ENCODE data around the gene TGIF2.

- TF ChIP-seq SUZ12 (IDR thresholded peaks at IDR 0.05; ENCODE audit: extremely low read depth, insufficient read depth, insufficient read length), result no peak
- TF ChIP-seq YY1 (IDR thresholded peaks at IDR 0.05; ENCODE audit: insufficient read depth, insufficient read length), result no peak
- TF ChIP-seq ZNF274 (IDR thresholded peaks at IDR 0.05; ENCODE audit: low read depth, low read length), result no peak
These were observed 28.1 kb downstream of the TGIF2 start for GRCh38 chr20:36601540-36601939.

Data from NT2/D1 (cell line).